Tibial artery (tissue), 4 donors: ENCODE results near the gene NFIA.
A peak's percentile ranks its signal among the peaks of the same experiment; 100 is the strongest.

Source experiments
- DNase-seq, 2 donors: peaks; one replicate each; pipeline ENCODE4 v3.0.0-alpha.2; 2019
- H3K27ac ChIP-seq, 2 donors: fragments of 200-600 bp; sonication (generic) in 1 of 2; 1 replicate in 1 of 2; 2 replicates in 1 of 2; pipeline ENCODE4 v1.5.1; 2018 to 2019; ENCODE audit warnings: mild to moderate bottlenecking in 1 of 2
- H3K27me3 ChIP-seq, 2 donors: fragments of 200-600 bp; sonication (generic) in 1 of 2; one replicate each; pipeline versions ENCODE4 v1.5.1 to v1.6.0; 2016 to 2019
- H3K36me3 ChIP-seq, 3 donors: fragments of 200-600 bp; sonication (generic) in 2 of 3; one replicate each; pipeline ENCODE4 v1.5.1; 2016 to 2019; ENCODE audit warnings: mild to moderate bottlenecking in 2 of 3
- H3K4me1 ChIP-seq, 4 donors: fragments of 200-600 bp; sonication (generic) in 2 of 4; 1 replicate in 3 of 4; 2 replicates in 1 of 4; pipeline ENCODE4 v1.5.1; 2016 to 2019
- H3K4me3 ChIP-seq, 2 donors: fragments of 200-600 bp; sonication (generic) in 1 of 2; 1 replicate in 1 of 2; 2 replicates in 1 of 2; pipeline ENCODE4 v1.5.1; 2018 to 2019; ENCODE audit warnings: mild to moderate bottlenecking in 2 of 2
- H3K9me3 ChIP-seq, 3 donors: fragments of 200-600 bp; sonication (generic) in 1 of 3; one replicate each; pipeline ENCODE4 v1.5.1; 2016 to 2019
- CTCF ChIP-seq, 2 experiments: fragments of 200-600 bp in 1 of 2; fragments of 450-650 bp in 1 of 2; IDR thresholded peaks; one replicate each; pipeline ENCODE4 v1.5.1; 2017 to 2019; ENCODE audit warnings: antibody characterized with exemption in 2 of 2, mild to moderate bottlenecking in 1 of 2, moderate library complexity in 1 of 2
- intact Hi-C: fragments of 100-400 bp; cut with DNase I; formaldehyde crosslinking; loops from one replicate; pipeline ENCODE4 v1.15.0; 2023; ENCODE audit warnings: low total_unique reads

The NFIA gene

GRCh38 chr1:61287014-61287413, 204.7 kb downstream of the NFIA start:
- Histone ChIP-seq H3K4me3 (no peak overlapping the region), H3K27ac (peak overlapping the region; percentile 48 to 57), H3K36me3 (no peaks in the 10 kb centered on the region), H3K27me3 (no peaks in the 10 kb centered on the region), H3K9me3 (no peaks in the 10 kb centered on the region), H3K4me1 (peaks cover 0 to 85% (median 33%) of the 10 kb centered on the region in 4 donors)
- TF ChIP-seq CTCF (IDR thresholded peaks at IDR 0.05) = no peak
- intact Hi-C loops = no loop called here
- no peak for DNase-seq

DNA sequence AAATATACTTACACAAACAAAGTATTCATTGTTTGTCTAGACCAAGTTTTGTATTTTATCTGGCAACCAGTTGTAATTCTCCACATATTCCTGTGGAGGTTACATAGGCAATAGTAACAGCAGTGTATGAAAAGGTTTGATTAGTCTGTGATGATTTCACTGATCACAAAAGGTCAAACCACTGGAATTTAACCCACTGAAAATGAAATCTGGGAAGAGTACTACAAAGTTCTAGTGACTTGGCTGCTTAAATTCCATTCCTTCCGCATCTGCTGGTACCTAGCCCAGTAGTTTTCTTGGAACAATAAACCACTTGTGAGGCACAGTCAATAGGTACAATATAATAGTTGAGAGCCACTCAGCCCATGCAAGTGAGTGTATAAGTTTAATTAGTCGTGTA, 205.4 kb downstream of the NFIA start:
- Histone ChIP-seq H3K36me3 (no peaks in the 10 kb centered on the region), H3K4me1 (peaks cover 0 to 84% (median 34%) of the 10 kb centered on the region in 4 donors), H3K27me3 (no peaks in the 10 kb centered on the region), H3K4me3 (no peak overlapping the region), H3K27ac (peak overlapping the region; percentile 48 to 57), H3K9me3 (no peaks in the 10 kb centered on the region)
- no peak for DNase-seq
- TF ChIP-seq CTCF (IDR thresholded peaks at IDR 0.05) = no peak
- intact Hi-C loops = no loop called here

GRCh38 chr1:61289232-61290098, 207.1 kb downstream of the NFIA start:
- Histone ChIP-seq H3K36me3 (no peaks in the 10 kb centered on the region), H3K9me3 (no peaks in the 10 kb centered on the region), H3K27me3 (no peaks in the 10 kb centered on the region), H3K4me3 (no peak overlapping the region), H3K27ac (peak overlapping the region in 1 of 2 donors; percentile 57), H3K4me1 (peaks cover 0 to 89% (median 46%) of the 10 kb centered on the region in 4 donors)
- no peak for TF ChIP-seq CTCF (IDR thresholded peaks at IDR 0.05)
- no peak for DNase-seq
- intact Hi-C loops = no loop called here

DNA sequence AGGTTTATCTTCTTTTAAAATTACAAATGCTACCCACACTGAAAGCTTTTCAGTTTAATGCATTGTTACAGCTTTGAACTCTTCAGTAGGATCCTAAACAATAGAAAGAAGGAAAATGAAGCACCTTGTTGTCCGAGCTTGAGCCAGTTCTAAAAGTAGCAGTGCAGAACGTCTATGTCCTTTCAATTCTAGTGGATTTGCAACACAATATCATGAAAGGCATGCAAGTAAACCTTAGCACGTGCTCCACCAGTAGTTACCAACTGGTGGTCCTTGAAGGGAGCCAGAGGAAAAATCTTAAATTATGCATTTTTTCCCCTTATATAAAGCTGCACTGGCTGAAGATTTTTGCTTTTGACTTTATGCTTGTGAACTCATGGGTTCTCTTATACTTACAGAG, 208.2 kb downstream of the NFIA start:
- no peaks in the 10 kb centered on the region for H3K27me3 ChIP-seq
- H3K9me3 ChIP-seq = no peaks in the 10 kb centered on the region
- H3K27ac ChIP-seq = no peak overlapping the region
- intact Hi-C loops = no loop called here
- H3K4me1 ChIP-seq = peaks cover 0 to 85% (median 39%) of the 10 kb centered on the region in 4 donors
- TF ChIP-seq CTCF (IDR thresholded peaks at IDR 0.05) = no peak
- no peaks in the 10 kb centered on the region for H3K36me3 ChIP-seq
- no peak for DNase-seq
- H3K4me3 ChIP-seq = no peak overlapping the region

- TF ChIP-seq CTCF (IDR thresholded peaks at IDR 0.05) = no peak
- peak overlapping the region; percentile 10 to 58 for H3K27ac ChIP-seq
- no peaks in the 10 kb centered on the region for H3K27me3 ChIP-seq
- H3K4me1 ChIP-seq = peaks cover 0 to 85% (median 29%) of the 10 kb centered on the region in 4 donors
- H3K36me3 ChIP-seq = no peaks in the 10 kb centered on the region
- H3K9me3 ChIP-seq = no peaks in the 10 kb centered on the region
- H3K4me3 ChIP-seq = no peak overlapping the region
- DNase-seq = peak in 1 of 2 donors; percentile 36
- intact Hi-C loops = no loop called here
These were observed 210.8 kb downstream of the NFIA start for GRCh38 chr1:61293197-61293596.
